GM19463 (cell line): ENCODE measurements around the gene ACP7.
"Not testable (repeated sequence)": the region's sequence is repeated elsewhere in the genome, so short reads cannot be mapped to it uniquely, and the experiment has no call there.

Experiments
- ATAC-seq: cut with Tn5 transposase; IDR thresholded peaks from one replicate; pipeline ENCODE4 v1.9.1; 2021; ENCODE audit warnings: mild to moderate bottlenecking, moderate library complexity; ENCODE audit not compliant: unreplicated experiment

Gene ACP7, protein sequence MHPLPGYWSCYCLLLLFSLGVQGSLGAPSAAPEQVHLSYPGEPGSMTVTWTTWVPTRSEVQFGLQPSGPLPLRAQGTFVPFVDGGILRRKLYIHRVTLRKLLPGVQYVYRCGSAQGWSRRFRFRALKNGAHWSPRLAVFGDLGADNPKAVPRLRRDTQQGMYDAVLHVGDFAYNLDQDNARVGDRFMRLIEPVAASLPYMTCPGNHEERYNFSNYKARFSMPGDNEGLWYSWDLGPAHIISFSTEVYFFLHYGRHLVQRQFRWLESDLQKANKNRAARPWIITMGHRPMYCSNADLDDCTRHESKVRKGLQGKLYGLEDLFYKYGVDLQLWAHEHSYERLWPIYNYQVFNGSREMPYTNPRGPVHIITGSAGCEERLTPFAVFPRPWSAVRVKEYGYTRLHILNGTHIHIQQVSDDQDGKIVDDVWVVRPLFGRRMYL

GRCh38 chr19:39083983-39084731, at the start of gene ACP7:
TSS of gene ACP7 (plus strand) at chr19:39084368. CDS start at chr19:39085270, 902 bp downstream.
- no peak for ATAC-seq

DNA sequence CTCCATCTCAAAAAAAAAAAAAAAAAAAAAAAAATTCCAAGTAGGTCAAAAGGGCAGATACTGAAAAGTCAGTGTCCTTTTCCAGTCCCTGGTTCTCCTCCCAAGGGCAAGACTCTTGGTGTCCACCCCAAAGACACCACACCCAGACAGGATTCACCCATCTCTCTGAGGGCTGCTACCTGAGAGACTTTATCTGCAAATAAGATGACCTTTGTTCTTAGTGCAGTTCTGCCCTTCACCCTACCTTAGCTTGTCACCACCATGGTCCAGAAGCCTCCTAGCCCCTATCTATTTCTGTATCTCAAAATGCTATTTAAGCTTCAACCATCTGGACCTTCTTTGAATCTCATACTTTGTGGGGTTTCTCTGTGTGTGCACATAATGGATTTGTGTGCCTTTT, 47.6 kb upstream of the ACP7 start:
- ATAC-seq, result no peak

DNA sequence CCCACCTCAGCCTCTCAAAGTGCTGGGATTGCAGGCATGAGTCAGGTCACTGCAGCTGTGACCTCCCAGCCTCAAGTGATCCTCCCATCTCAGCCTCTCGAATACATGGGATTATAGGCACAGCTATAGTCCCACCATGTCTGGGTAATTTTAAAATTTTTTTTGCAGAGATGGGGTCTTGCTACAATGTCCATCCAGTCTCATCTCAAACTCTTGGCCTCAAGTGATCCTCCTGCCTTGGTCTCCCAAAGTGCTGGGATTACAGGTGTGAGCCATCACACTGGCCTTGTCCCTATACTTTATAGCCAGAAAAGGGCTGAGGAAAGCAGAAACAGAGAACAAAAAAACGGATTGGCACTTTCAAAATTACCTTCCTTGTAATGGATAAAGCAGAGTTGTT, 47.0 kb upstream of the ACP7 start:
- no peak for ATAC-seq

DNA sequence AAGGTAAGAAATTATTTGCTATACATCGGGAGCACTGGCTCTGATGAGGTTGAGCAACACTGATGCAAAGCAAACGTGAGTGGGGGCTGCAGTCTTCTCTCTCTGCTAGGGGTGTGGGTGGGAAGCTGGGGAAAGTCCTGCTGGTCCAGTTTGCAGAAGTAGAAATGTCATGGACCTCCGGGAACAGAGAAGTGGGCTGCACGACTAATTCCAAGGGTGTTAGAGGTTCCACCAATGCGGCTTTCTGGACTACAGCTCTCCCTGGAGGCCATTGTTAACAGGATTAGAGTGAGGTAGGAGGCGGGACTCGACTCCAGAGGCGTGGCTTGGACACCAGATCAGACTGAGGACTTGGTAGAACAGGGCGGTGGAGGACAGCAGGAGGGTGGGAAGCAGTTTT, 46.1 kb upstream of the ACP7 start:
- no peak for ATAC-seq

DNA sequence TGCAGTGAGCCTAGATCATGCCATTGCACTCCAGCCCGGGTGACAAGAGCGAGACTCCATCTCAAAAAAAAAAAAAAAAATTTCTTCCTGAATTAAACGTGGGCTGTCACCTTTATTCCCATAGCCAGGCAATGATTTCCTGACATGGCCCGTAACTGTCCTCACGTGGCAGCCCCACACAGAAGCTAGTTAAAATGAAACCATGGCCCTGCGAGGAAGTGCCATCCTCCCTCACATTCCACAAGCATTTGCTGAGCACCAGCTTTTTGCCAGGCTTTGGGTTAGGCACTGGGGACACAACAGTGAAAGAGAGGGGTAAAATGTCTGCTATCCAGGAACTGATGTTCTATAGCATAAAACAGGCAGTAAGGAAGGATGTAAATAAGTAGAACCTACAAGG, 38.7 kb upstream of the ACP7 start:
- no peak for ATAC-seq

DNA sequence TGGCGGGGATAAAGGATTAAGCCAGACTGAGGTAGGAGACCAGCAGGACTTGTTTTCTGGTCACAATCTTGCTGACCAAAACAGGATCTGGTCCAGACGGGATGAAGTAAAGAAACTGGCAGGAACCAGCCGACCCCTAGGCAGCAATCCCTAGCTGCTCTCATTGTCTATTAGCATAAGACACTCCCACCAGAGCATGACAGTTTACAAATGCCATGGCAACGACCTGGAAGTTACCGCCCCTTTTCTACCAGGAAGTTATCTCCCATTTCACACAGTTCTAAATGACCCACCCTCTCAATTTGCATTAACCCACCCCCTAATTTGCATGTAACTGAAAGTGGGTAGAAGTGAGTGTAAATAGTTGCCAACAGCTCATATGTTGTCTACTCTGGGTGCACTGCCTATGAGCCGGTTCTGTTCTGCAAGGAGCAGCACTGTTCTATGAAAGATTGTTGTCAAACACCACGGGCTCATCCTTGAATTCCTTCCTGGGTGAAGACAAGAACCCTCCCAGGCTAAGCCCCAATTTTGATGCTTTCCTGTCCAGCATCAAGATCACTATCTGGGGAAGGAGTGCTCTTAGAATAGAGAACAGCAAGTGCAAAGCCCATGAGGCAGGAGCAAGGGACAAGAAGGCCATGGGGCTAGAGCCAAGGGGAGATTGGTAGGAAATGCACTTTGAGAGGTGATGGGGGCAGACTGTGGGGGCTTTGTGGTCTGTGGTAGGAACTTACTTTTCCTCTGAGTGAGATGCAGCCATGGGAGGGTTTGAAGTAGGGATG, 37.9 kb upstream of the ACP7 start:
- ATAC-seq, result no peak

GRCh38 chr19:39047073-39047472, 37.1 kb upstream of the ACP7 start:
- ATAC-seq, result no peak

DNA sequence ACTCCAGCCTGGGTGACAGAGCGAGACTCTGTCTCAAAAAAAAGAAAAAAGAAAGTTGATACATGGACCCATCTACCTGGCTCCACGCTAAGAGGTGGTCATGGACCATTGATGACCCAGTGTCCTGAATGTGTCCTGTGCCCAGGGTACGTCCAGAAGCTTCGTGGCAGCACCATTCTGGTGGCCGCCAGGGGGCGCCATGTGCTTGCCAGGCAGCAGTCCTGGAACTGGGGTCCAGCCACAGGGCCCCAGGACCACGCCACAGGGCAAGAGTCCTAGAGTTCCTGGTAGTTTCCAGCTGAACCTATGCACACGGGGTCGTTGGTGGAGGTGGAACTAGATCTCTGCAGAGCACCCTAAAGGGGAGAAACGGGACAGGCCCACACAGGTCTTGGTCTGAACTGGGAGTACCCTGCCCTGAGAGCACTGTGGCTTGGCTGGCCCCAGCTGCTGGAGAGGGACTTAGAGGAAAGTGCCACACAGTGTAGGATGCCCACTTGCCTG, 31.9 kb upstream of the ACP7 start:
- no peak for ATAC-seq

DNA sequence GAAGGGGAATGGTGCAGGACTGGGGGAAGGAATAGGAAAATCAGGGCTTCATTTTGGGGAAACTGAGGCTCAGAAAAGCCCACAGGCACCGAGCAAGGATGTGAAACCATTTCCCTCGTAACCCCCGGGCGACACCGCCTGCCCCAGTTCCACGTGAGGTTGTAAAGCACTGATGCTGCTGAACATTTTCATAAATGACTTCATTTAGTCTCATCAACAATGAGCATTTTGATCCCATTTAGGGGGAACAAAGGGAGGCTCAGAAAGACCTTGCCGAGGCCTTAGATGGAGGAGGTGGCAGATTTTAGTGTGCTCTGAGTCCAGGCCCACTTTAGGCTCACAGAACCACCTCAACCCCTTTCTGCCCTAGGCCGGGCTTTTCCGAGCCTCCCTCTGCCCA, 31.3 kb upstream of the ACP7 start:
- no peak for ATAC-seq

GRCh38 chr19:39053276-39054090, 30.7 kb upstream of the ACP7 start:
- no peak for ATAC-seq

GRCh38 chr19:39054091-39054470, 30.1 kb upstream of the ACP7 start:
- no peak for ATAC-seq

DNA sequence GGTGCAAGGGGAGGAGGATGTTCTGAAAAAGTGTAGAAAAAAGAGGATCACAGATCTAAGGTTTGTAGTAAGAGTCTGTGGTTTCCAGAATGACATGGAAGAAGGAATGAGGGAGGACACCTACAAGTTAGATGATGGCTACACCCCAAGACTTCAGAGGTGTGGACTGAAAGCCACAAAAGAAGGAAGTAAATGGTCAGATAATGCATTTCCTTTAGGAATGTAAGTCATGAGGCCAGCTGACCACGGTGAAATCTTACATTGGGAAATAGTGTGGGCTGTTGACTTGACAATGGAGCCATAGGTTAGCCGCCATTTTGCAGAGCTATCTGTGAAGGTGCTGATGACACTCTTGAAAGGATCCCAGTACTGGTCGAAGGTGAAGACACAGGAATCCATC, 26.6 kb upstream of the ACP7 start:
- no peak for ATAC-seq

GRCh38 chr19:39059302-39059701, 24.9 kb upstream of the ACP7 start:
- no peak for ATAC-seq

- no peak for ATAC-seq
These were observed 24.0 kb upstream of the ACP7 start for GRCh38 chr19:39060171-39060570.

DNA sequence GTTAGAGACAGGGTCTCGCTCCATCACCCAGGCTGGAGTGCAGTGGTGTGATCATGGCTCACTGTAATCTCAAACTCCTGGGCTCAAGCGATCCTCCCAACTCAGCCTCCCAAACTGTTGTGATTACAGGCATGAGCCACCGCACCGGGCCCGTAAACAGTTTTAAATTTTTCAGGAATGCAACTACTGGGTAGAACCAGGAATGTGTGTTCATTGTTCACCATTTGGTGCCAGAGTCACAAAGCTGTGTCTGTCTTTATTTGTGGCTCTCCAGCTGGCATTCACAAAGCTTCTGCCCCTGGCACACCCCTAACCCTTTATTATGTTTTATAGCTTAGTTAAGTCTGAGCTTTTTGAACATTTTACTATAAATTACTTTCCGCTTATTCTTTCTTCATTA, 19.8 kb upstream of the ACP7 start:
- ATAC-seq, result no peak

- no peak for ATAC-seq
These were observed 18.2 kb upstream of the ACP7 start for GRCh38 chr19:39065928-39066327.

- no peak for ATAC-seq
These were observed 17.1 kb upstream of the ACP7 start for GRCh38 chr19:39067104-39067503.

DNA sequence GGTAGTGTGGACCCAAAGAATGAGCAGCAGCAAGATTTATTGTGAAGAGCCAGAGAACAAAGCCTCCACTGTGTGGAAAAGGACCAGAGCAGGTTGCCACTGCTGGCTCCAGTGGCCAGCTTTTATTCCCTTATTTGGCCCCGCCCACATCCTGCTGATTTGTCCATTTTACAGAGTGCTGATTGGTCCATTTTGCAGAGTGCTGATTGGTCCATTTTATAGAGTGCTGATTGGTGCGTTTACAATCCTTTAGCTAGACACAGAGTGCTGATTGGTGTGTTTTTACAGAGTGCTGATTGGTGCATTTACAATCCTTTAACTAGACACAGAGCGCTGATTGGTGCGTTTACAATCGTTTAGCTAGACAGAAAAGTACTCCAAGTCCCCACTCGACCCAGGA, 15.9 kb upstream of the ACP7 start:
- ATAC-seq, result not testable (repeated sequence)

- ATAC-seq, result no peak
These were observed 13.3 kb upstream of the ACP7 start for GRCh38 chr19:39070888-39071287.

GRCh38 chr19:39074205-39074692, 9.9 kb upstream of the ACP7 start:
- no peak for ATAC-seq
